Kidney (tissue), 14 donors: ENCODE results near the gene TMBIM1. TPM values are rescaled to one million over a fixed set of nuclear protein-coding genes. Genes with fewer than 3 reads are reported as not detected.

Experiments
- DNase-seq, 5 donors: peaks; one replicate each; pipeline ENCODE4 v3.0.0-alpha.2; 2013 to 2020
- FAIRE-seq: peaks from 2 replicates; lab custom pipeline; 2012; peaks lifted over from hg19 to GRCh38; lab: Jason Lieb, UNC
- H3K27ac ChIP-seq, 2 donors: one replicate each; pipeline ENCODE4 v1.7.0; 2013; ENCODE audit warnings: low read depth in 2 of 2, low read length in 2 of 2, inconsistent platforms in 1 of 2
- H3K27me3 ChIP-seq: one replicate; pipeline ENCODE4 v1.7.1; 2013; ENCODE audit warnings: low read length, inconsistent platforms; ENCODE audit not compliant: control insufficient read depth, insufficient read depth
- H3K36me3 ChIP-seq, 3 donors: one replicate each; pipeline versions ENCODE4 v1.7.0 to v1.7.1; 2013; ENCODE audit warnings: low read length in 3 of 3, control low read depth in 1 of 3, inconsistent platforms in 1 of 3; ENCODE audit not compliant: insufficient read depth in 3 of 3, control insufficient read depth in 2 of 3
- H3K4me1 ChIP-seq, 3 donors: one replicate each; pipeline versions ENCODE4 v1.7.0 to v1.7.1; 2013; ENCODE audit warnings: low read length in 3 of 3, inconsistent platforms in 1 of 3, low read depth in 1 of 3; ENCODE audit not compliant: control insufficient read depth in 2 of 3, insufficient read depth in 2 of 3
- H3K4me3 ChIP-seq, 3 donors: one replicate each; pipeline versions ENCODE4 v1.7.0 to v1.8.1; 2013; ENCODE audit warnings: low read length in 3 of 3, control low read depth in 1 of 3, inconsistent platforms in 1 of 3
- H3K9ac ChIP-seq, 3 donors: one replicate each; pipeline versions ENCODE4 v1.7.0 to v1.7.1; 2013; ENCODE audit warnings: low read length in 3 of 3, control low read depth in 1 of 3, inconsistent platforms in 1 of 3
- H3K9me3 ChIP-seq, 3 donors: one replicate each; pipeline versions ENCODE4 v1.7.0 to v1.7.1; 2013; ENCODE audit warnings: low read length in 3 of 3, control low read depth in 1 of 3, inconsistent platforms in 1 of 3; ENCODE audit not compliant: control insufficient read depth in 2 of 3, insufficient read depth in 1 of 3
- intact Hi-C: fragments of 100-400 bp; cut with DNase I; formaldehyde crosslinking; loops from one replicate; pipeline ENCODE4 v1.11.1; 2022
- polyA plus RNA-seq: library from polyadenylated mRNA; stranded (reverse); fragments of 350-450 nt; fragmentation: Illumina TruSeq; extraction: RNeasy Lipid Tissue Mini Kit (QIAGEN cat#74804); gene quantifications from one replicate; pipeline ENCODE4 v1.2.3, GENCODE V29; 2014; ENCODE audit warnings: low read depth, low replicate concordance; ENCODE audit not compliant: insufficient read depth
- total RNA-seq: library from RNA; stranded (reverse); fragmentation: NEBNext Ultra II Directional; extraction: Animal tissue kit (Norgen Biotek cat#: 25700); gene quantifications from one replicate; pipeline ENCODE4 v1.2.1, GENCODE V29; 2021
- TF ChIP-seq, protein P1 (sequence below): IDR thresholded peaks from 3 replicates; pipeline ENCODE4 v1.5.1; 2012; ENCODE audit warnings: mild to moderate bottlenecking, moderate library complexity, borderline replicate concordance; ENCODE audit not compliant: insufficient read depth; ENCODE audit errors: extremely low read depth
- donor health status: control.
- donor health status: control.
- donor health status: control.
- donor health status: control.
- donor health status: control.
- donor health status: DM: yes; HTN: yes; CAD: no.
- donor health status: Normal renal cell carcinoma (clear cell type).

Gene TMBIM1
- total and polyA plus RNA-seq, 2 donors from 2014 or later: 130 to 217 TPM

DNA sequence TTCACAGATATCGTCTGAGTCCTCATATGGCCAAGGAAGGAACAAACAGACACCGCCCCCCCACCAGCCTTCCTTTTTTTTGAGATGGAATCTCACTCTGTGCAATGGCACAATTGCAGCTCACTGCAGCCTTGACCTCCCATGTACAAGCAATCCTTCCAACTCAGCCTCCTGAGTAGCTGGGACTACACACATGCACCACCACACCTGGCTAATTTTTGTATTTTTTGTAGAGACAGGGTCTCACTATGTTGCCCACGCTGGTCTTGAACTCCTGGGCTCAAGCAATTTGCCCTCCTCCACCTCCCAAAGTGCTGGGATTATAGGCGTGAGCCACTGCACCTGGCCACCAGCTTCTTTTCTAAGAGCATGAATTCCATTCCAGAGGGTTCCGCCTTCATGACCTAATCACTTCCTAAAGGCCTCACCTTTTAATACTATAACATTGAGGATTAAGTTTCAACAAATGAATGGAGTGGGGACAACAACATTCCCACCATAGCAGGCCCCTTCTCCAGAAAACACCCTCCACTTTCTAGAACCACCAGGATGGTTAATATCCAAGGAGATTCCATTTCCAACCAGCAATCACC, 2.2 kb upstream of the TMBIM1 start:
- DNase-seq: peak in 2 of 5 donors; percentile 46 to 56
- H3K36me3 ChIP-seq: no peaks in the 10 kb centered on the region
- no peaks in the 10 kb centered on the region for H3K27me3 ChIP-seq
- peak overlapping the region; percentile 41 to 77 for H3K27ac ChIP-seq
- FAIRE-seq: no peak
- intact Hi-C loops: loop anchor here (10.0 kb wide), 1 partner anchor 100 kb away; the partner anchor contains the start of gene CTDSP1
- H3K9me3 ChIP-seq: no peaks in the 10 kb centered on the region
- H3K9ac ChIP-seq: peak overlapping the region in 1 of 3 donors; percentile 29
- TF ChIP-seq, protein P1, sequence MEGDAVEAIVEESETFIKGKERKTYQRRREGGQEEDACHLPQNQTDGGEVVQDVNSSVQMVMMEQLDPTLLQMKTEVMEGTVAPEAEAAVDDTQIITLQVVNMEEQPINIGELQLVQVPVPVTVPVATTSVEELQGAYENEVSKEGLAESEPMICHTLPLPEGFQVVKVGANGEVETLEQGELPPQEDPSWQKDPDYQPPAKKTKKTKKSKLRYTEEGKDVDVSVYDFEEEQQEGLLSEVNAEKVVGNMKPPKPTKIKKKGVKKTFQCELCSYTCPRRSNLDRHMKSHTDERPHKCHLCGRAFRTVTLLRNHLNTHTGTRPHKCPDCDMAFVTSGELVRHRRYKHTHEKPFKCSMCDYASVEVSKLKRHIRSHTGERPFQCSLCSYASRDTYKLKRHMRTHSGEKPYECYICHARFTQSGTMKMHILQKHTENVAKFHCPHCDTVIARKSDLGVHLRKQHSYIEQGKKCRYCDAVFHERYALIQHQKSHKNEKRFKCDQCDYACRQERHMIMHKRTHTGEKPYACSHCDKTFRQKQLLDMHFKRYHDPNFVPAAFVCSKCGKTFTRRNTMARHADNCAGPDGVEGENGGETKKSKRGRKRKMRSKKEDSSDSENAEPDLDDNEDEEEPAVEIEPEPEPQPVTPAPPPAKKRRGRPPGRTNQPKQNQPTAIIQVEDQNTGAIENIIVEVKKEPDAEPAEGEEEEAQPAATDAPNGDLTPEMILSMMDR: no peak
- H3K4me1 ChIP-seq: peaks cover 8 to 35% (median 33%) of the 10 kb centered on the region in 3 donors
- H3K4me3 ChIP-seq: no peak overlapping the region

DNA sequence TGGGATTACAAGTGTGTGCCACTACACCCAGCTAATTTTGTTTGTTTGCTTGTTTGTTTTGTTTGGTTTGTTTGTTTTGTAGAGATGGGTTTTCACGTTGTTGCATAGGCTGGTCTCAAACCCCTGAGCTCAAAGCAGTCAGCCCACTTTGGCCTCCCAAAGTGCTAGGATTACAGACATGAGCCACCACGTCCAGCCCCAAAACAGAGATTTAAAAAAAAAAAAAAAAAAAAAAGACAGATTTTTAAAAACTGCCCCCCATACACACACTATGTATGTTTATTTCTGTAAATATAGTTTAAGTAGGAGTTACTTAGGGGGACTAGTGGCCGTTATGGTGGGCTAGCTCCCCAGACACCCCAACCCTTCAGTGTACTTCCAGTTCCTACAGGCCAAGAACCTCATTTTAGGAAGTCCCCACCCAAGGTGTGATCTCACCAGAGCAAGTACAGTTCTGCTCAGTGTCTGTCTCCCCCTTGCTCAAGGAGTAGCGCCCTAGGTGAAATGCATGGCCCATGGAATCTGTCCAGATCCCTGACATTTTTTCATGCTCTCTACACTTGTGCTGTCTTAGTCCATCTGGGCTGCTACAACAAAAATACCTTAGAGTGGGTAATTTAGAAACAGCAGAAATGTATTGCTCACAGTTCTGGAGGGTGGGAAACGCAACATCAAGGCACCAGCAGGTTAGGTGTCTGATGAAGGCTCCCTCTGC, 1.6 kb upstream of the TMBIM1 start:
- TF ChIP-seq, protein P1: no peak
- H3K27ac ChIP-seq: peak overlapping the region in 1 of 2 donors; percentile 98
- H3K27me3 ChIP-seq: no peaks in the 10 kb centered on the region
- no peaks in the 10 kb centered on the region for H3K9me3 ChIP-seq
- DNase-seq (no peak), FAIRE-seq (no peak)
- intact Hi-C loops: loop anchor here (10.0 kb wide), 1 partner anchor 101 kb away; the partner anchor contains the start of gene CTDSP1
- H3K4me1 ChIP-seq: peaks cover 9 to 37% (median 36%) of the 10 kb centered on the region in 3 donors
- no peak overlapping the region for H3K9ac ChIP-seq
- no peak overlapping the region for H3K4me3 ChIP-seq
- no peaks in the 10 kb centered on the region for H3K36me3 ChIP-seq

DNA sequence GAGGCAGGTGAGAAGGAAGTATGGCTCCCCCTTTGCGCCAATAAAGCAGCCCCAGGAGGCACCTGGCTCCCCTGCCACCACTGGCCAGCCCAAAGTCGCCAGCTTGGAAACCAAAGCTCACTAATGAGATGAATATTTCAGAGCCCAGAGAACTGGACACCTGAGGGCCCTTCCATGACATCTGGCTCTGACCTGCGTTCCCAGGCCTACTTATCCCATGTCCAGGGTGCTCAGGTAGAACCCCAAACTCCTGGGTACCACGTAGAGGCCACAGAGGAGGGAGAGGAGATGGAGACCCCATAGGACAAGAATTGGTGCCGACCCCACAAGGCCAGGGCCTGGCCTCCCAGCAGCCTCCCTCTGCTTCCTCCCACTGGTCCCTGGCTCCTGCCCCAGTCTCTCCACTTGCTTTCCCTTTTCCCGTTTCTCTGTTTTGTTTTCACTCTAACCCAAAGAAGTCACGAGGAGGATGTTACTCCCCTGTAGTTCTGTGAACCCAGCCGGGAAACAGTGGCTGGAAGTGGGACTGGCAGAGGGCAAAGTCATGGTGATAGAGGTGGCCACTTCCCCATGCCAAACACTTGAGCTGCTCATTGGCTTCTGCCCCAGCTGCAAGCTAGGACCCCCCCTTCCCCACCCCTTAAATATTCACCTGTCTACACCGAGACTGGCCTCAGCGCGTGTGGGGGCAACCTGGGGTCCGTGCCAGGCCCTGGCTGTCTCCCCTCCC, 820 bp downstream of the TMBIM1 start:
- Histone ChIP-seq H3K36me3 (no peaks in the 10 kb centered on the region), H3K4me1 (peaks cover 9 to 51% (median 47%) of the 10 kb centered on the region in 3 donors), H3K9me3 (no peaks in the 10 kb centered on the region), H3K4me3 (peak overlapping the region; percentile 66 to 86 (median 73)), H3K27me3 (no peaks in the 10 kb centered on the region), H3K9ac (peak overlapping the region; percentile 30 to 85 (median 84)), H3K27ac (peak overlapping the region; percentile 98)
- intact Hi-C loops: loop anchor here (10.0 kb wide), 1 partner anchor 103 kb away; the partner anchor contains the start of gene CTDSP1
- FAIRE-seq (no peak), DNase-seq (no peak)
- TF ChIP-seq, protein P1: no peak
